ENCODE measurements around the gene UGT1A5.

UGT1A5 gene

GRCh38 chr2:233789554-233789953, 76.8 kb downstream of the UGT1A5 start:
- DNase-seq: no peak

- no peak for DNase-seq
Observed at GRCh38 chr2:233791151-233791882, 78.6 kb downstream of the UGT1A5 start.

GRCh38 chr2:233791883-233792329, 79.2 kb downstream of the UGT1A5 start:
- no peak for DNase-seq

- DNase-seq: no peak
Observed at GRCh38 chr2:233792720-233793119, 80.0 kb downstream of the UGT1A5 start.

GRCh38 chr2:233793465-233794127, 80.9 kb downstream of the UGT1A5 start:
- DNase-seq: no peak

DNA sequence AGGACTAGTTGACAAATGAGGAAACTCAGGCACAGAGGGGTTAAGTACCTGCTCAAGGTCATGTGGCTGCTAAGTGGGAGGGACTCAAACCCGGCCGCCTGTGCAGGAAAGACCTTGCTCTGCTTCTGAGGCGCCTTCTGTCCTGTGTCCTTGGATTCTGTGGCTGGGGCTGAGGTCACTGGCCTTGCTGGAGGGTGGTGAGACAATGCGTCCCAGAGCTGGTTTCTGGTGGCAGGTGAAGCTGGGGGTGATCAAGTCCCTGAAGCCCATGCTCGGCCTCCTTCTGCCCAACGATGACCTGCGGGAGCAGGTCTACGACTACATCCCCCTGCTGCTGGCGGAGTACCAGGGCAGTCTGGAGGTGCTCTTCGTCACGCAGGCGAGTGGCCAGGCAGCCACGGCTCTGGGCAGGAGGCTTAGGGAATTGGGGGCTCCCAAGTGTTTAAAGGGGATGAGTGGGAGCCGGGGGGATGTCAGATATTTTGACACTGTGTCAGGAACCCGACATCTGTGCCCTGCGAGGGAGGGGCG, 81.5 kb downstream of the UGT1A5 start:
- DNase-seq: no peak

GRCh38 chr2:233795735-233796171, 83.0 kb downstream of the UGT1A5 start:
- no peak for DNase-seq

DNA sequence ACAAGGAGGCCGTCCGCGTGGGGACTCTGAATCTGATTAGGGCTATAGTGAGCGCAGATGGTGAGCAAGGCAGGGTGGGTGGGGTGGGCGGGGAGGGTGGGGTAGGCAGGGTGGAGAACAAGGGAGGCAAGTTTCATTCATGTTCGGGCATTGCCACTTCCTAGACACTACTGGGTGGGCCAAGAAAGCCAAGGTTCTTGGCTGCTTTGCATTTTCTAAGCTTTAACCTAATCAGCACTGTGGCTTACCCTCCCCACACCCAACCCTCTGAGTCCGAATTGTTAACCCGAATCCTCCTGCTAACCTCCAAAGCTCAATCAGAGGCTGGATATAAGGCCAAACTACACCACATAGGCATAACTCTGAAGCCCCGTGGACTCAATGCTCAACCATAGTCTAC, 83.5 kb downstream of the UGT1A5 start:
- no peak for DNase-seq

- DNase-seq: no peak
Observed at GRCh38 chr2:233798335-233799086, 85.8 kb downstream of the UGT1A5 start.

DNA sequence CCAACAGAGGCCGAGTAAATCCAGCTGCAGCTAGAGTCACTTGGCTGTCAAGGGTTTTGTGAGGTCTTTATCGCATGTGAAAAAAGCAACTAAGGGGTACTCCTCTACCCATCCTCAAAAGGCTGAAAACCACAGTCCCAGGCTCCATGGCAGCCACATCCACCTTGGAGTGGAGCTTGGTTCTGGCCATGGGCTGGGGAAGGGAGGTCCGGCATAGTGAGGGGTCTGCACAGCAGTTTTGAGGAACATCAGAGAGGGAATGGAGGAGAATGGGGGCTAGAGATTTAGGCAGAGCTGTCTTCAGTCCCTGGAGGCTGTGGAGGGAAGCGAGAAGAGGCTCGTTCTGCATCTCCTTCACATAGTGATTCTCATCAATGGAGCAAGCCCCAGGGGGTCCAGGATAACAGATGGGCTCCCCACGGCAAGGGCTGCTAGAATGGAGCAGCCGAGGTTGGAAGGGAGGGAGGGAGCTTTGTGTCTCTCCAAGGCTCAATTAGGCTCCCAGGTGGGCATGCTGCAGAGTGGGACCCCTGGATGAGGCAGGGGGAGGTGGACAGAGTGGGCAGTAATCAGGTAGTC, 86.5 kb downstream of the UGT1A5 start:
- no peak for DNase-seq

- DNase-seq: no peak
Observed at GRCh38 chr2:233799716-233800115, 87.0 kb downstream of the UGT1A5 start.

DNA sequence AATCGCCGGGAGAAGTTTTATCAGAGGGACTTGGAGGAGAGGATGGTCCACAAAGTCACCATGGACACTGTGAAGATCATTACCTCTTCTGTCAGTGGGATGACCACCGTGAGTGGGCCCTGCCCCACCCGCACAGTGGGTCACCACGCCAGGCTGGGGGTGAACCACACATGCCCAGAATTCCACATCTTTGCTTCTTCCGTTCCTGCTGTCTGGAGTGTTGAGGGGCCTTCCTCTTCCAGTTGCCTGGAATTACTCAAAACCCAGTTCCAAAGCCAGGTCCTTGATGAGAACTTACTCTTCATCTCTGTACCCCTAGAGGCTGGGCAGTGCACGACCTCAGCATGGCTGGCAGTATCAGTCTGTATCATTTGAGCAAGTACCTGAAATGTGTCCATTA, 87.5 kb downstream of the UGT1A5 start:
- DNase-seq: no peak

DNA sequence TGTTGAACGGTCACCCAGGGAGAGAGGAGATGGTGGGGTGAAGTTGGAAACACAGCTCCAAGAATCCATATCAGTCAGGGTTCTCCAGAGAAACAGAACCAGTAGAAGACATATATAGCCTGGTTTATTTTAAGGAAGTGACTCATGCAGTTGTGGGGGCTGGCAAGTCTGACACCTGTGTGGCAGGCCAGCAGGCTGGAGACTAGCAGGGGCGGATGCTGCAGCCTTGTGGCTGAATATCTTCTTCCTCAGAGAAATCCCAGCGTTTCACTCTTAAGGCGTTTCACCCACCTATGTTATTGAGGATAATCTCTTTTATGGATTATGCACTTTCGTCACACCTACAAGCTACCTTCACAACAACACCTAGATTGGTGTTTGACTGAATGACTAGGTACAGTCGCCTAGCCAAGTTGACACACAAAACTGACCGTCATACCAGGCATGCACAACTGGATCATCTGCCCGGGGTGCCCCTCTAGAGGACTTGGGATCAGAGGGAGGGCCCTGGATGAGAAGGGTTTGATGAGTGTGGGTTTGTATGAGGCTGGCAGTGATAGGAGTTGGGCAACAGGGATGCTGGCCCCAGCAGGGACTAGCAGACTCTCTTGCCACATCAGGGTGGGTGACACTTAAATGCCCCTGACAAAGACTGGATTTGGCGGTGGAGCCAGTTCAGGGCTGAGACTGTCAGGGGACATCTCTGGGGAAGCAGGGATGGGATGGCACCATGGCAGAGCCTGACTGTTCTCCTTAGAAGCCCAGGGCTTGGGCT, 88.8 kb downstream of the UGT1A5 start:
- no peak for DNase-seq

- no peak for DNase-seq
Observed at GRCh38 chr2:233802132-233802815, 89.6 kb downstream of the UGT1A5 start.

- DNase-seq: no peak
Observed at GRCh38 chr2:233803292-233803911, 90.7 kb downstream of the UGT1A5 start.

GRCh38 chr2:233803994-233804393, 91.3 kb downstream of the UGT1A5 start:
- no peak for DNase-seq

GRCh38 chr2:233807215-233807865, 94.6 kb downstream of the UGT1A5 start:
- DNase-seq: no peak

GRCh38 chr2:233807966-233808935, 95.5 kb downstream of the UGT1A5 start:
- DNase-seq: no peak

DNA sequence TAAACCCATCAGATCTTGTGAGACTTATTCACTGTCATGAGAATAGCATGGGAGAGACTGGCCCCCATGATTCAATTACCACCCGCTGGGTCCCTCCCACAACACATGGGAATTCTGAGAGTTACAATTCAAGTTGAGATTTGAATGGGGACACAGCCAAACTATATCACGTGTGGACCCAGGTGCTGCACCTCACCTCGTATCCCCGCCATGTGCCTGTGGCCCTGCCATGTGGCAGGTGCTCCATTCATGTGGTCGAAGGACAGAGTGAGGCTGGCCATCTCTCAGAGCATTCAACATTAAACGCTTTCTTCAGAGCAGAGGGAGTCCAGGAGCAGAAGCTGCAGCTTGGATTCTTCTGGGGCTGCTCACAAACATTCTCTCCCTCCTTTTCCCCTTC, 97.7 kb downstream of the UGT1A5 start:
- DNase-seq: no peak
